ENCODE data around the gene MED15. TPM values are rescaled to one million over a fixed set of nuclear protein-coding genes. Genes with fewer than 3 reads are reported as not detected.
A peak's percentile ranks its signal among the peaks of the same experiment; 100 is the strongest.
"Not testable (repeated sequence)": the region's sequence is repeated elsewhere in the genome, so short reads cannot be mapped to it uniquely, and the experiment has no call there.

MED15 gene
- total RNA-seq, 1 donor from 2014 or later: 20.5 TPM

DNA sequence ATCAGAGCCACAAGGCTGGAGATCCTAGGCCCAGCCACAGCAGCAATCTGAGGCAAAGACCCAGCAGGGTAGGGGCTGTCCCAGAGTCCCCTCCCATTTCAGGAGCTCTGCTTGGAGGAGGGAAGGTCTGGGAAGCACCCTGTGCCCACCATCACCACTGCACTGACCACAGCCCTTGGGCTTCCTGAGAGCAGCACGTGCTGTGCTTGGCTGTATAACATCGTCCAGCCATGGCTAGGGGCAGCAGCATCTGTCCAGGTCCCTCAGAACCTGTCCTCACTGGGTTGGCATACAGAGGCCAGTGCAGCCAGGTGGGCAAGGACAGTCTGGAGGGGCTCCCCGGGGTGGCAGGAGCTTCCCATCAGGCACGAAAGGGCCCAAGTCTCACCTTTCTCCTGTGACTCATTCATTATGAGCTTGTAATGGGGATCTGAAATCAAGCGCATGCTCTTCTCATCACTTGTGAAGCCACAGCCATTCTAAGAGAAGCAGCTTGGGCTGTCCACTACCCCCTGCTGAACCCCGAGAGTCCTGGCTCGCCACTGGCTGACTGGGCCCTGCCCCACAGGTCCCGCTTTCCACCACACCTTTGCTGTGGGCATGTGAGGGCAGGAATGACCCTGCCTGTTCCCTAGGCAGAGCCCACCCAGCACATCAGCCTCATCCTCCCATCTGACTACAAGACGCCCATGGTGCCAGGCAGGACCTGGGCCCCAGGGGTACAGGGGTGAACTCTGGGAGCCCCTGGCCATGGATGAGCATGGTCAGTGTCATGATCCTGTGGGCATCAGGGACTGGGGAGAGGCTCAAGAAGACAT, 83.3 kb downstream of the MED15 start:
- FAIRE-seq (no peak), DNase-seq (ENCODE audit: low read depth) (peak; percentile 26)
- no peak for TF ChIP-seq CTCF (IDR thresholded peaks at IDR 0.05; ENCODE audit: insufficient read depth, low read length, severe bottlenecking)
- no peak overlapping the region for H3K4me3 ChIP-seq (ENCODE audit: low read depth, low read length)
- H3K36me3 ChIP-seq (ENCODE audit: control insufficient read depth, insufficient read depth, low read length): peaks cover 9% of the 10 kb centered on the region
- H3K27me3 ChIP-seq (ENCODE audit: control insufficient read depth, insufficient read depth, low read length): no peaks in the 10 kb centered on the region

- Histone ChIP-seq H3K4me3 (ENCODE audit: low read depth, low read length) (no peak overlapping the region), H3K36me3 (ENCODE audit: control insufficient read depth, insufficient read depth, low read length) (peaks cover 5% of the 10 kb centered on the region), H3K27me3 (ENCODE audit: control insufficient read depth, insufficient read depth, low read length) (no peaks in the 10 kb centered on the region)
- no peak for FAIRE-seq
- peak; percentile 26 for DNase-seq (ENCODE audit: low read depth)
- TF ChIP-seq CTCF (IDR thresholded peaks at IDR 0.05; ENCODE audit: insufficient read depth, low read length, severe bottlenecking): no peak
These were observed 83.9 kb downstream of the MED15 start for GRCh38 chr22:20591295-20591645.

DNA sequence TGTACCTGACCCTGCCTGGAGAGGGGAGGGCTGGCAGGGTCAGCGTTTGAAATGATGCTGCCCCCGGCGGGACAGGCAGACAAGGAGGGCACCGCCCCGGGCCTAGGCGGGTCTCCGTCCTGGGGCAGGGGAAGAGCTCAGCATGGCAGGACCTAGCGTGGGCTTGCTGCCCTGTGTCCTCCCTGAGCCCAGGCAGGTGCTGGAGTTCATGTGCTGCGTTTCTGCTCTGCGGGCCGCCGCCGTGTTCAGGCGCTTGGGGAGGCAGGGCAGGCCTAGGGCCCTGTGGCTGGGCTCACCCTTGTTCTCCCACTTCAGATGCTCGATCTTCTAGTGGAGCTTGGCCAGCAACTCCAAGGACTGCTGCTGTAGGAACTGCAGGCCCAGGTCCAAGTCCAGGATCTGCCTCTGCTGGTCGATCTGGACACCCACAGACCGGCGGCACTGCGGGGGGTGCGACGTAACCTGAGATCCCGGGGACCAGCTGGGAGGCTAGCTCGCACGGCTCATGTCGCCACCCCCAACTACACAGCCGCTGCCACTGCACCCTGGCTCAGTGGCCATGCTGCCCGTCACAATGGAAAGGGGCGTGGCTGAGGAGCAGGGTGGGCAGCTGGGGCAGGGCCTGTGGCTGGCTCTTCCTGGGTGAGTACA, 84.4 kb downstream of the MED15 start:
- no peak for FAIRE-seq
- peaks cover 1% of the 10 kb centered on the region for H3K36me3 ChIP-seq (ENCODE audit: control insufficient read depth, insufficient read depth, low read length)
- DNase-seq (ENCODE audit: low read depth): peak; percentile 7
- no peak for TF ChIP-seq CTCF (IDR thresholded peaks at IDR 0.05; ENCODE audit: insufficient read depth, low read length, severe bottlenecking)
- no peaks in the 10 kb centered on the region for H3K27me3 ChIP-seq (ENCODE audit: control insufficient read depth, insufficient read depth, low read length)
- no peak overlapping the region for H3K4me3 ChIP-seq (ENCODE audit: low read depth, low read length)

DNA sequence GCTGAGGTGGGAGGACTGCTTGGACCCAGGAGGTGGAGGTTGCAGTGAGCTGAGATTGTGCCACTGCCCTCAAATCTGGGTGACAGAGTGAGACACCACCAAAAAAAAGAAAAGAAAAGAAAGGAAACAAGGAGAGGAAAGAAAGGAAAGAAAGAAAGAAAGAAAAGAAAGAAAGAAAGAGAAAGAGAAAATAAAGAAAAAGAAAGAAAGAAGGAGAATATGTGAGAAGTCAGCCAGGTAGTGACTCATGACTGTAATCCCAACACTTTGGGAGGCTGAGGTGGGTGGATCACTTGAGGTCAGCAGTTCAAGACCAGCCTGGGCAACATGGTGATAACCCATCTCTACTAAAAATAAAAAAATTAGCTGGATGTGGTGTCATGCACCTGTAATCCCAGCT, 86.6 kb downstream of the MED15 start:
- H3K36me3 ChIP-seq (ENCODE audit: control insufficient read depth, insufficient read depth, low read length); DNase-seq (ENCODE audit: low read depth); FAIRE-seq; H3K4me3 ChIP-seq (ENCODE audit: low read depth, low read length); H3K27me3 ChIP-seq (ENCODE audit: control insufficient read depth, insufficient read depth, low read length): not testable (repeated sequence)

- not testable (repeated sequence) for H3K36me3 ChIP-seq (ENCODE audit: control insufficient read depth, insufficient read depth, low read length); H3K4me3 ChIP-seq (ENCODE audit: low read depth, low read length); H3K27me3 ChIP-seq (ENCODE audit: control insufficient read depth, insufficient read depth, low read length); DNase-seq (ENCODE audit: low read depth); FAIRE-seq
These were observed 87.1 kb downstream of the MED15 start for GRCh38 chr22:20594486-20594885.

DNA sequence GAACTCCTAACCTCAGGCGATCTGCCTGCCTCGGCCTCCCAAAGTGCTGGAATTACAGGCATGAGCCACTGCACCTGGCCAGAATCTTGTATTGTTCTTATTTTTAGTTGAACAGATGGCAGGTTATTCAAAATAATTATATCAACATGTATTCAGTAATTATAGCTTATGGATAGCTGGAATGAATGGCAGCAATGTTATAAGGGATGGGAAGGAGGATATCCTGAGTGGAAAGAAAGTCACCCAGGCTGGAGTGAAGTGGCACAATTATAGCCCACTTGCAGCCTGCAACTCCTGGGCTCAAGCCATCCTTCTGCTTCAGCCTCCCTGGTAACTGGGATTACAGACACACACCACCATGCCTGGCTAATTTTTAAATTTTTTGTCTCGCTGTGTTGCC, 88.1 kb downstream of the MED15 start:
- TF ChIP-seq CTCF (IDR thresholded peaks at IDR 0.05; ENCODE audit: insufficient read depth, low read length, severe bottlenecking): no peak
- Histone ChIP-seq H3K27me3 (ENCODE audit: control insufficient read depth, insufficient read depth, low read length) (no peaks in the 10 kb centered on the region), H3K4me3 (ENCODE audit: low read depth, low read length) (no peak overlapping the region), H3K36me3 (ENCODE audit: control insufficient read depth, insufficient read depth, low read length) (no peaks in the 10 kb centered on the region)
- no peak for FAIRE-seq
- DNase-seq (ENCODE audit: low read depth): no peak

All from bronchial epithelial cell (primary cell).